IMR-90 (cell line): ENCODE results near the gene RHOC. TPM values are rescaled to one million over a fixed set of nuclear protein-coding genes. Genes with fewer than 3 reads are reported as not detected.

Experiments
- ATAC-seq: fragments of 200-7000 bp; cut with Tn5 transposase; 2 replicates; pipeline ENCODE4 v1.9.1; 2020; ENCODE audit warnings: low read depth, mild to moderate bottlenecking, moderate library complexity
- BruUV-seq: library from RNA; stranded (reverse); fragments of 400-500 nt; replicated peaks from 2 replicates; lab custom pipeline; 2021; lab: Mats Ljungman, UMichigan
- CTCF ChIA-PET: fragments of 300-600 bp; formaldehyde crosslinking; extraction: SDS; loops from one replicate; lab custom pipeline; 2021; ENCODE audit warnings: antibody characterized with exemption; lab: Yijun Ruan, JAX
- POLR2A ChIA-PET: fragments of 300-600 bp; sonication (Branson Sonifier 250); formaldehyde crosslinking; loops from one replicate; lab custom pipeline; 2022; ENCODE audit warnings: antibody characterized with exemption; ENCODE audit not compliant: unreplicated experiment; lab: Charles Lee
- DNase-seq: peaks from one replicate; pipeline ENCODE4 v3.0.0; 2013
- H2AFZ ChIP-seq: replicated peaks from 2 replicates; pipeline ENCODE3; 2013; ENCODE audit warnings: low read length, mild to moderate bottlenecking; ENCODE audit not compliant: poor library complexity
- H2AK5ac ChIP-seq: 2 replicates; pipeline ENCODE4 v1.6.1; 2013; ENCODE audit warnings: low read depth, low read length, inconsistent platforms
- H2AK9ac ChIP-seq: replicated peaks from 2 replicates; pipeline ENCODE3; 2013; ENCODE audit warnings: mild to moderate bottlenecking, low read depth, low read length, moderate library complexity; ENCODE audit not compliant: poor library complexity
- H2BK120ac ChIP-seq: 2 replicates; pipeline ENCODE4 v1.6.1; 2013; ENCODE audit warnings: low read depth, low read length, inconsistent platforms
- H2BK15ac ChIP-seq: 3 replicates; pipeline ENCODE4 v1.6.1; 2013; ENCODE audit warnings: low read depth, low read length, inconsistent platforms
- H2BK20ac ChIP-seq: 2 replicates; pipeline ENCODE4 v1.6.1; 2013; ENCODE audit warnings: low read depth, mild to moderate bottlenecking, inconsistent platforms, low read length, moderate library complexity
- H2BK5ac ChIP-seq: 2 replicates; pipeline ENCODE4 v1.6.1; 2013; ENCODE audit warnings: mild to moderate bottlenecking, low read depth, low read length, inconsistent platforms; ENCODE audit not compliant: poor library complexity, severe bottlenecking
- H3K14ac ChIP-seq: replicated peaks from 2 replicates; pipeline ENCODE4 v1.6.1; 2013; ENCODE audit warnings: low read depth, low read length, inconsistent platforms
- H3K18ac ChIP-seq: 2 replicates; pipeline ENCODE4 v1.6.1; 2013; ENCODE audit warnings: low read depth, low read length, control low read depth
- H3K23ac ChIP-seq: 2 replicates; pipeline ENCODE4 v1.6.1; 2013; ENCODE audit warnings: low read depth, low read length, inconsistent platforms
- H3K27ac ChIP-seq: 2 replicates; pipeline ENCODE4 v1.5.1; 2013; ENCODE audit warnings: mild to moderate bottlenecking, control low read depth, low read length; ENCODE audit not compliant: insufficient read depth
- H3K27me3 ChIP-seq: 2 replicates; pipeline ENCODE4 v1.6.1; 2013; ENCODE audit warnings: low read length; ENCODE audit not compliant: control insufficient read depth, insufficient read depth
- H3K36me3 ChIP-seq: 2 replicates; pipeline ENCODE4 v1.6.1; 2013; ENCODE audit warnings: low read length, mixed read lengths; ENCODE audit not compliant: control insufficient read depth, insufficient read depth
- H3K4ac ChIP-seq: 2 replicates; pipeline ENCODE4 v1.6.1; 2013; ENCODE audit warnings: low read depth, low read length, inconsistent platforms
- H3K4me1 ChIP-seq: 2 replicates; pipeline ENCODE4 v1.6.1; 2013; ENCODE audit warnings: low read length, mixed read lengths; ENCODE audit not compliant: control insufficient read depth, insufficient read depth
- H3K4me2 ChIP-seq: 2 replicates; pipeline ENCODE4 v1.6.1; 2013; ENCODE audit warnings: low read depth, mild to moderate bottlenecking, control low read depth, low read length, moderate library complexity
- H3K4me3 ChIP-seq: 2 replicates; pipeline ENCODE4 v1.5.1; 2013; ENCODE audit warnings: low read depth, mild to moderate bottlenecking, control low read depth, low read length, moderate library complexity; ENCODE audit not compliant: insufficient read depth
- H3K56ac ChIP-seq: 2 replicates; pipeline ENCODE4 v1.6.1; 2013; ENCODE audit warnings: low read length, inconsistent platforms; ENCODE audit not compliant: insufficient read depth; ENCODE audit errors: extremely low read depth
- H3K79me1 ChIP-seq, 2 experiments: 2 replicates each; pipeline ENCODE4 v1.6.1; 2013; ENCODE audit warnings: low read length in 2 of 2, inconsistent platforms in 1 of 2, low read depth in 1 of 2
- H3K9ac ChIP-seq: 2 replicates; pipeline ENCODE4 v1.6.1; 2013; ENCODE audit warnings: low read depth, low read length, control low read depth
- H3K9me1 ChIP-seq: 2 replicates; pipeline ENCODE4 v1.6.1; 2013; ENCODE audit warnings: low read length, inconsistent platforms; ENCODE audit not compliant: insufficient read depth
- H3K9me3 ChIP-seq: 2 replicates; pipeline ENCODE4 v1.6.1; 2013; ENCODE audit warnings: low read length; ENCODE audit not compliant: control insufficient read depth, insufficient read depth
- H4K20me1 ChIP-seq: 2 replicates; pipeline ENCODE4 v1.6.1; 2013; ENCODE audit warnings: low read length, inconsistent platforms; ENCODE audit not compliant: insufficient read depth
- H4K5ac ChIP-seq: 2 replicates; pipeline ENCODE4 v1.6.1; 2013; ENCODE audit warnings: mild to moderate bottlenecking, low read depth, low read length, control low read depth
- H4K8ac ChIP-seq, 2 experiments: 2 replicates each; pipeline ENCODE4 v1.6.1; 2013; ENCODE audit warnings: low read depth in 2 of 2, low read length in 2 of 2, control low read depth in 1 of 2, inconsistent platforms in 1 of 2
- H4K91ac ChIP-seq: 2 replicates; pipeline ENCODE4 v1.6.1; 2013; ENCODE audit warnings: low read depth, low read length, inconsistent platforms; ENCODE audit not compliant: insufficient read depth
- BHLHE40 ChIP-seq: fragments of 150-350 bp; IDR thresholded peaks from 2 replicates; pipeline ENCODE4 v1.6.1; 2016; ENCODE audit warnings: mild to moderate bottlenecking, low read depth, low read length
- CEBPB ChIP-seq: IDR thresholded peaks from 2 replicates; pipeline ENCODE4 v1.6.1; 2012; ENCODE audit warnings: low read depth, low read length, improper control_type of control experiment
- CHD1 ChIP-seq: IDR thresholded peaks from 2 replicates; pipeline ENCODE4 v1.6.1; 2012; ENCODE audit warnings: low read depth, low read length, improper control_type of control experiment
- CTCF ChIP-seq: conservative IDR thresholded peaks from 2 replicates; pipeline ENCODE4 v1.5.1; 2012; ENCODE audit warnings: mild to moderate bottlenecking, low read depth, low read length, improper control_type of control experiment
- ELK1 ChIP-seq: fragments of 150-350 bp; IDR thresholded peaks from 2 replicates; pipeline ENCODE4 v1.6.1; 2016; ENCODE audit warnings: low read depth, mild to moderate bottlenecking, low read length, moderate library complexity, borderline replicate concordance
- FOS ChIP-seq: fragments of 150-350 bp; IDR thresholded peaks from 2 replicates; pipeline ENCODE4 v1.6.1; 2016; ENCODE audit warnings: low read depth, low read length
- MAZ ChIP-seq: IDR thresholded peaks from 2 replicates; pipeline ENCODE4 v1.6.1; 2012; ENCODE audit warnings: low read depth, mild to moderate bottlenecking, low read length, improper control_type of control experiment, moderate library complexity, borderline replicate concordance
- MXI1 ChIP-seq: IDR thresholded peaks from 2 replicates; pipeline ENCODE4 v1.6.1; 2012; ENCODE audit warnings: low read depth, mild to moderate bottlenecking, low read length, moderate library complexity, borderline replicate concordance
- NFE2L2 ChIP-seq: fragments of 150-350 bp; IDR thresholded peaks from 2 replicates; pipeline ENCODE4 v1.6.1; 2016; ENCODE audit warnings: low read depth, mild to moderate bottlenecking, low read length
- POLR2A ChIP-seq: IDR thresholded peaks from 2 replicates; pipeline ENCODE4 v1.6.1; 2012; ENCODE audit warnings: mild to moderate bottlenecking, low read depth, low read length
- RAD21 ChIP-seq: IDR thresholded peaks from 2 replicates; pipeline ENCODE4 v1.6.1; 2012; ENCODE audit warnings: low read length, improper control_type of control experiment
- RFX5 ChIP-seq: IDR thresholded peaks from 2 replicates; pipeline ENCODE4 v1.8.0; 2012; ENCODE audit warnings: low read depth, mild to moderate bottlenecking, low read length, moderate library complexity
- WGBS, 2 experiments: methylation state at CpG; one replicate each; pipeline versions ENCODE4 v1.1.5 to v1.1.7; 2013; ENCODE audit warnings: missing lambda C conversion rate in 2 of 2; ENCODE audit not compliant: insufficient read length in 1 of 2; ENCODE audit errors: extremely low coverage in 2 of 2; 5-methylcytosine and 5-hydroxymethylcytosine counted together
- dilution Hi-C: fragments of 300-500 bp; cut with HindIII; formaldehyde crosslinking; loops from one replicate; pipeline ENCODE4 v1.14.3; 2018; ENCODE audit warnings: low sequenced_read_pairs; ENCODE audit not compliant: unreplicated experiment
- in situ Hi-C: fragments of 300-500 bp; cut with MboI; formaldehyde crosslinking; loops from 3 replicates; pipeline ENCODE4 v1.14.3; 2019; ENCODE audit warnings: low sequenced_read_pairs, inconsistent platforms, mixed read lengths
- intact Hi-C: fragments of 100-400 bp; cut with micrococcal nuclease; formaldehyde crosslinking; loops from 2 replicates; pipeline ENCODE4 v1.10.0; 2022
- polyA plus RNA-seq, 3 experiments: library from polyadenylated mRNA; depleted of rRNA; stranded (reverse); fragments of >200 nt; gene quantifications; 2 replicates each; pipeline ENCODE4 v1.2.3, GENCODE V29; 2012; ENCODE audit warnings: low replicate concordance in 1 of 3
- total RNA-seq: library from RNA; depleted of rRNA; stranded (reverse); fragments of >200 nt; gene quantifications from 2 replicates; pipeline ENCODE4 v1.2.3, GENCODE V29; 2012

RHOC gene
- total and polyA plus RNA-seq, 2 of the 4 experiments (the other 2 are of a cell fraction): 764 to 839 TPM

- TF ChIP-seq CTCF (no peak), RFX5 (no peak), MAZ (no peak), POLR2A (no peak), MXI1 (no peak), NFE2L2 (no peak), BHLHE40 (no peak), CEBPB (no peak), FOS (no peak), RAD21 (no peak), CHD1 (no peak), ELK1 (no peak)
- ChIA-PET CTCF (interaction anchor here (0.7 to 1.1 kb wide), 5 partner anchors 28 to 180 kb away, joined by 3 to 5 read pairs (median 4); no protein-coding TSS in a partner anchor), POLR2A (no interaction called here)
- no peak for ATAC-seq
- no peak overlapping the region for H2AFZ ChIP-seq
- H3K9me1 ChIP-seq: no peaks in the 10 kb centered on the region
- H3K36me3 ChIP-seq: peaks cover 6% of the 10 kb centered on the region
- in situ Hi-C loops (no loop called here), intact Hi-C loops (loop anchor here (5.0 kb wide), 1 partner anchor 36 kb away; no protein-coding TSS in a partner anchor), dilution Hi-C loops (no loop called here)
- no peak overlapping the region for H2AK9ac ChIP-seq
- no peak overlapping the region for H3K9ac ChIP-seq
- H3K4me2 ChIP-seq: no peak overlapping the region
- no peak overlapping the region for H3K14ac ChIP-seq
- H3K4ac ChIP-seq: no peak overlapping the region
- no peak overlapping the region for H3K4me3 ChIP-seq
- H3K4me1 ChIP-seq: peaks cover 2% of the 10 kb centered on the region; the same call in 1 of the 2 replicates
- no peak overlapping the region for H3K27ac ChIP-seq
- H3K56ac ChIP-seq: no peak overlapping the region
- no peak overlapping the region for H2BK15ac ChIP-seq
- no CpG with 5 or more reads among the region's 1 CpG for WGBS, 2 experiments
- no peak overlapping the region for H4K91ac ChIP-seq
- no peak overlapping the region for H4K5ac ChIP-seq
- no peak overlapping the region for H2BK20ac ChIP-seq
- BruUV-seq: no TSS peak
- H2BK120ac ChIP-seq: no peak overlapping the region
- H3K23ac ChIP-seq: no peak overlapping the region
- H3K9me3 ChIP-seq: no peaks in the 10 kb centered on the region
- H3K27me3 ChIP-seq: no peaks in the 10 kb centered on the region
- no peak overlapping the region for H2AK5ac ChIP-seq
- peak overlapping the region; percentile 86 for H2BK5ac ChIP-seq
- H3K18ac ChIP-seq: no peak overlapping the region
- peaks cover 21 to 54% of the 10 kb centered on the region in 2 experiments for H3K79me1 ChIP-seq
- H4K8ac ChIP-seq: no peak overlapping the region
- no peaks in the 10 kb centered on the region; the same call in 1 of the 2 replicates for H4K20me1 ChIP-seq
- DNase-seq: no peak
These were observed 34.1 kb downstream of the RHOC start for GRCh38 chr1:112672842-112673241.
